HG03097 (cell line): ENCODE results near the gene TM4SF18.
"Not testable (repeated sequence)": the region's sequence is repeated elsewhere in the genome, so short reads cannot be mapped to it uniquely, and the experiment has no call there.

ENCODE experiments used
- ATAC-seq: cut with Tn5 transposase; IDR thresholded peaks from one replicate; pipeline ENCODE4 v1.9.1; 2021; ENCODE audit not compliant: unreplicated experiment, low FRiP score

TM4SF18 gene

DNA sequence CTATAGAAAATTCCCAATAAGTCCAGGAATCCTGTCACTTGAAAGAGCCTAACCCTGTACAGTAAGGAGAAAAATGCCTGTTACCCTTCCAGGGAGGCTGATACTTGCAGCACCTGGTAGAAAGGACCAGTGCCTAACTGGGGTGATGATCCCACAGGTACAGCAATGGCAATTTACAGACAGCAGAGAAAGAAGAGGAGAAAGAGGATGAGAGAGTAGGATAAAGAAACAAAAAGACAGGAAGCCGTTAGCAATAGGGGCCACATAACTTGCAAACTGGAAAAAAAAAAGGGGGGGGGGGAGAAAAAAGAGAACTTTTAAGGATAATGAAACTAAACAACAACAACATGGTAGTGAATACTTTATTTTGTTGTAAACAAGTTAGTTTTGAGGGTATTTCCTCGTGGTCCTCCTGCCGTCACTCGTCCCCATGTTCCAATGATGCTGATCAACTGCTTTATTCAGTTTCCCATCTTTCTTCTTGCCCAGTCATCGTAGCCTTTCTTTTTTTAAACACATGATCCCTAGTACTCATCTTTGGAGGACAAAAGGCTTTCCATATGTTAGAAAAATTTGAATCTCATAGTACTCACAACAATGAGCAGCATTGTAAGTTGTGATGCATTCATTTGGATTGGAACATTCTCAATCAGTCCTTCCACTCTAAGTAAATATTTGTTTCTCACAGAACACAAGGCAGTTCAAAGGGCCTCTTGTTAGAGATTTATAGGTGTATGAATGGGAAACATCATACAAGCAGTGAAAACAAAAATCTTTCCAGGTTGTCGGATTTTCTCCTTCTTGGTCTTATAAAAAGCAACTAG, 35.5 kb upstream of the TM4SF18 start:
- no peak for ATAC-seq

GRCh38 chr3:149368201-149368673, 34.8 kb upstream of the TM4SF18 start:
- no peak for ATAC-seq

- no peak for ATAC-seq
Observed at GRCh38 chr3:149366941-149367840, 33.8 kb upstream of the TM4SF18 start.

- no peak for ATAC-seq
Observed at GRCh38 chr3:149366031-149366430, 32.6 kb upstream of the TM4SF18 start.

DNA sequence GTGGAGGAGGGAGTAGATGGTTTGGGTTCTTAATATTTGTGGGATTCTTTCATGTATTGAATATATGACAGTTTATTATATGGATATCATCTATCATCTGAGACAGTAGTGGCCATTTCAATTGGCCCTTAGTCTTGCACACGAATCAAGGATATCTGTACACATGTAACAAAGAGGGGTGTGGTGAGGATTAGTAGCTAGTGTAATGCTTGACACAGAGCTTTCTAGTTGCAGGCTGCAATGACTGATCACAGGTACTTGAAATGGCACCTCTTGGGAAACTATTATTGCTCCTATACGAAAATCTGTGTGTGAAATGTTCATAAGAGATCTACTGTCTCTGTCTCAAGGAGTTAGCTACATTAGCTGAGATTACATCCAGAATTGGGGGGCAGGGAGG, 31.2 kb upstream of the TM4SF18 start:
- no peak for ATAC-seq

DNA sequence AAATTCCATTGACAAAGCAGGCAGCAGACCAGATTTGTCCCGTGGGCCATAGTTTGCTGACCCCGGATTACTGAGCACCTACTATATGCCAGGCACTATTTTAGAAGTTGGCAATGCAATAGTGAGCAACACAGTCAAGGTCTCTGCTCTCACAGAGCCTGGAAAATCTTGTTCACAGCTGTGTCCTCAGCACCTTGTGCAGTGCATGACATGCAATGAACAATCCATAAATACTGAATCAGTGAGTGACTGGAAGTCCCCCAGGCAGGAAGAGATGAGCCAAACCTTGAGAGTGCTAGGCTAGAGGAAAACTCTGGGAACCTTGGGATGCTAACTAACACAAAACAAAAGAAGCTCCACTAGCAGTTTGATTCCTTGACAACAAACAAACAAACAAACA, 29.6 kb upstream of the TM4SF18 start:
- ATAC-seq: no peak

- no peak for ATAC-seq
Observed at GRCh38 chr3:149362366-149362765, 28.9 kb upstream of the TM4SF18 start.

GRCh38 chr3:149356630-149357029, 23.2 kb upstream of the TM4SF18 start:
- ATAC-seq: no peak

GRCh38 chr3:149356044-149356592, 22.7 kb upstream of the TM4SF18 start:
- ATAC-seq: no peak

DNA sequence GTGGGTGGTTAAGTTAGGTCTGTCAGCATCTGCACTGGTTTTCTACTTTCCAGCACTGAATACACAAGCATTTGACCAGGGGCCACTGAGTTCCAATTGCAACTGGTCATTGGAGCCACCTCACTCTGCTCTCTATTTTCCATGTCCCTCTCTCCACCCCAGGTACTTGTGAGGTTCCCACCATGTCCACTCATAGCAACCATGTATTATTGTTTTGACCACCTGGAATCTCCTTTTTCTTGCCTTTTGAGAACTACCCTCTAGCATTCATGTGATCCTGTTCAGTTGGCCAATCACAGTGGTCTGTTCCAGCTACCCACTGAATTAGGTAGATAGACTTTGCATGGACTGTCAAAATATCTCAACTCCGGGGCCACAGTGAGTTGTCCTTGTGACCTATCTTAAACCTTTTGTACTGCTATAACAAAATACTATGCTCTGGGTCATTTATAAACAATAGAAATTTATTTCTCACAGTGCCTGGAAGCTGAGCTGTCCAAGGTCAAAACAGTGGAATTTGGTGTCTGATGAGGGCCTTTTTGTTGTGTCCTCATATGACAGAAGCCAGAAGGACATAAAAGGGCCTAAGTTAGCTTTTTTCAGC, 20.2 kb upstream of the TM4SF18 start:
- ATAC-seq: no peak

DNA sequence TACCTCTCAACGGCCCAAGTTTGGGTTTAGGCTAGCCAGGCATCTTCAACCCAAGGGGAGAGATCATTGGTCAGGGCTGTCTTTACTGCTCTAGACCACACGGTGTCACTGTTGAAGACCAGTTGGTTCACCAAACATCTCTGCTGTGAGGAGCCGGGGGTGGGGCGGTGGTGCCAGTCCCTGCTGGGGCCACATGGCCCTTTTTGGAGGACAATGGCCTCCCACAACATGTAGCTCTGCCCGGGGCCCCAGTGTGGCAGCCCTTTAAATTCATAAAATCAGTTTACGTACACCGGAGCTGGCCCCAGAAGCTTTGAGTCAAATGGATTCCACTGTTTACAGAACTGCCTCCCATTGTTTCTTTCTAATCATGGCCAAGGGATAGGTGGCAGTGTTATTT, 19.1 kb upstream of the TM4SF18 start:
- ATAC-seq: no peak

GRCh38 chr3:149343951-149344350, 10.5 kb upstream of the TM4SF18 start:
- no peak for ATAC-seq

GRCh38 chr3:149342413-149343380, 9.3 kb upstream of the TM4SF18 start:
- ATAC-seq: no peak

DNA sequence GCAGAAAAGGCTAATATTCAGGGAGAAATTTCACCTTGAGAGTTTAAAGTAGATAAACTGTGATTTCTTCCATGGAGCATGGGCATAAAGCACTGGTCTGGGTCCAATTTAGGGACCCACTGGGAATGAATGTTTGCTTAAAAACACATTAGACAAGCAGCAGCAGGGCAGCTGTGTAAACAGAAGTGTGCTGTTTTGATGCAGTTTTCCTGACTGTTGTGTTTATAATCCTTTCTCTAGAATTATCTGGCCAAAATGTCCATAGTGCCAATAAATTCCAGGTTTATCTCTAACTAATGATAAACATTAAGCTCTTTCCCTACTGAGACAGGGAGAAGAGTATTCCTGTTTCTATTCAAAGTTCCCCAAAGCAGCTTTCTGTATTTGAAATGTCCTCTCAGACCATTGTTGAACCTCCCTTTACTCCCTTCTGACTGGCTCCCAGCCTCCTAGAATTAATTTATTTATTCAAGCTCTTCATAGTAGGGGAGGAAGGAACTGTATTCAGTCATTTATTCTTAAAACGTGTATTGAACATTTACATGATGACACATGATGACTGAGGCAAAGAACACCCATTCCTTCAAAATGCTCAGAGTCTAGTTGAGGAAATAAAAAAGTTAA, 7.0 kb upstream of the TM4SF18 start:
- no peak for ATAC-seq

- no peak for ATAC-seq
Observed at GRCh38 chr3:149339931-149340309, 6.5 kb upstream of the TM4SF18 start.

- ATAC-seq: not testable (repeated sequence)
Observed at GRCh38 chr3:149337486-149337885, 4.0 kb upstream of the TM4SF18 start.

- ATAC-seq: no peak
Observed at GRCh38 chr3:149336925-149337324, 3.5 kb upstream of the TM4SF18 start.

DNA sequence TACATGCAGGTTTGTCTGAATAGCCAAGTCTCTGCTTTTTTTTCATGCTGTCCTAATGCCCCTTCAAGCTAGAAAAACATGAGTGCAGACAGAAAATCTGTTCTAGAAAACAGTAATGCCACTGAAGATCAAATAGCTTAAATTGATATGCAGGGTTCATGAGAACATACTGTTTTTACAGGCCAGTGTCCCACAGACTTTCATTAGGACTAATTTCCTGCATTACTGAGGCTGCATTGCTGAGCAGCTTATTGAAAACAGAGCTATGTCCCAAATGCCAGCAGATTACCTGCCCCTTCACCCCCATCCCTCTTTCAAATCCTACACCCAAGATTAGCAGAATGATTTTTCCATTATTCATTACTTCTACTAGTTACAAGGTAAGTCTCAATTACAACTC, 665 bp downstream of the TM4SF18 start:
- ATAC-seq: no peak

DNA sequence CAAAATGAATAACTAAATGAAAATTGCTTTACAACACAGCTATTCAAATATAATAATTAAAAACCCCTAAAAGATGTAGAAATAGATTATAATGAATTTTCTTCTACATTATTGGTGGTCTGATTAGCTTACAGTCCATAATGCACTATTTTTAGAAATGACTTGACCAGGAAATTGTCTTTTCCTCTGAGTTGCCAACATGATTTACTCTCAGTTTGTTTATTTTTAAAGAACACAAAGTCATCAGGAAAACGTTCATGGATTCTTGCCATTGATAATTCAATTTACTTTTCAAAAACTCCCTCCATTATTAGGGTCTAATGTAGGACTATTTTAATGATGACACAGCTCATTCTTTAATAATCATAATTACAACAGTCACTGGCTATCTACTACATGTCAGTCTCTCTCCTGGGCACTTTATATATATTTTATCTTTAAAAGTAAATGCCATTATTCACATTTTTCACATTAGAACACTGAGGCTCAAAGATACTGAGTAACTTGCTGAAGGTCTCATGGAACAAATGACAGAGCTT, 1.1 kb downstream of the TM4SF18 start:
- ATAC-seq: no peak
